Epithelial cell of esophagus (primary cell): Measurements from ENCODE around the gene AGPAT3.

Experiments
- DNase-seq: peaks from one replicate; pipeline ENCODE4 v3.0.0; 2010; ENCODE audit warnings: low read depth
- H3K4me3 ChIP-seq: 2 replicates; pipeline ENCODE4 v1.5.1; 2011; ENCODE audit warnings: mild to moderate bottlenecking, low read length, control low read depth
- TF ChIP-seq, protein P1 (sequence below): IDR thresholded peaks from 2 replicates; pipeline ENCODE4 v1.5.1; 2011; ENCODE audit warnings: low read depth, mild to moderate bottlenecking, low read length, control low read depth, inconsistent platforms; ENCODE audit not compliant: insufficient read depth; ENCODE audit errors: missing control alignments

Gene AGPAT3

DNA sequence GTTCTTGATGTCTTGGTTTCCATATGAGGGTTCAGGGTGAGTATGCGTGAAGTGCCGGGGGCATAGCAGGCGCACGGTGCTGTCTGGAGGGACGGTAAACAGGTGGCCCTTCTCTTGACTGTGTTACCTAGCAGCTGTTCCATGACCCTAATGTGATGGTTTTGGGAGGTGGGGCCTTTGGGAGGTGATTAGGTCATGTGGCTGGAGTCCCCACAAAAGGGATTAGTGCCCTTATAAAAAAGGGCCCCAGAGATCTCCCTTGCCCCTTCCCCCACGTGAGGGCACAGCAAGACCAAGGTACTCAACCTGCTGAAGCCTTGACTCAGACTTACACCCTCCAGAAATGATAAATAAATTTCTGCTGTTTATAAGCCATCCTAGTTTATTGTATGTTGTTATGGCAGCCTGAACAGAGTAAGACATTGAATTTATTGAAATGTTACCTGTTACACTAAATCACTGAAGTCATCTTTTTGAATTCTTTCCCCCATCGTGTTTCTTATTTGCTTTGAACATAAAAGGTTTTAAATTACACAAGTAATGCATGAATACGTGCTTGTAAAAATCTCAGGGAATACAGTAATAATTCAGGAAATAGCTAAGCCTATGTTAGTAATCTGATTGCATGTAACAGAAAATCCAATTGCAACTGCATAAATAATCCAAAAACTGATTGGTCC is 162.7 kb downstream of the AGPAT3 start:
- TF ChIP-seq, protein P1, sequence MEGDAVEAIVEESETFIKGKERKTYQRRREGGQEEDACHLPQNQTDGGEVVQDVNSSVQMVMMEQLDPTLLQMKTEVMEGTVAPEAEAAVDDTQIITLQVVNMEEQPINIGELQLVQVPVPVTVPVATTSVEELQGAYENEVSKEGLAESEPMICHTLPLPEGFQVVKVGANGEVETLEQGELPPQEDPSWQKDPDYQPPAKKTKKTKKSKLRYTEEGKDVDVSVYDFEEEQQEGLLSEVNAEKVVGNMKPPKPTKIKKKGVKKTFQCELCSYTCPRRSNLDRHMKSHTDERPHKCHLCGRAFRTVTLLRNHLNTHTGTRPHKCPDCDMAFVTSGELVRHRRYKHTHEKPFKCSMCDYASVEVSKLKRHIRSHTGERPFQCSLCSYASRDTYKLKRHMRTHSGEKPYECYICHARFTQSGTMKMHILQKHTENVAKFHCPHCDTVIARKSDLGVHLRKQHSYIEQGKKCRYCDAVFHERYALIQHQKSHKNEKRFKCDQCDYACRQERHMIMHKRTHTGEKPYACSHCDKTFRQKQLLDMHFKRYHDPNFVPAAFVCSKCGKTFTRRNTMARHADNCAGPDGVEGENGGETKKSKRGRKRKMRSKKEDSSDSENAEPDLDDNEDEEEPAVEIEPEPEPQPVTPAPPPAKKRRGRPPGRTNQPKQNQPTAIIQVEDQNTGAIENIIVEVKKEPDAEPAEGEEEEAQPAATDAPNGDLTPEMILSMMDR, result no peak
- no peak overlapping the region for H3K4me3 ChIP-seq
- no peak for DNase-seq

DNA sequence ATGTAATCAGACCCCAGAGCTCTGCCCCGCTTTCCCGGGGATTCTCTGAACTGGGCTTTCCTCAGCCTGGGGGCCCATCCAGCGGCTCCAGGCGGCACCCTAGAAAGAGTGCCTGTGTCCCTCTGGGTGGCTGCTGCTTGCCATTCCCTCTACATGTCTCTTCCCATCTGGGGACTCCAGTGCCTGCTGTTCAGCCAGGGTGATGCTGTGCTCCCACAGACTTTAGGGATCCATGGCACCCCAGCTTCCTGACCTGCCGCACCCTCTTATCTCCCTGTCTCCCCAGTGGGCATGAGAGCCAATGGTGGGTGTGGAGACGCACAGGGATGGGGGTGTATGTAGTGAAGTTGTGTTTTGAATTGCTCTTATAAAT is 163.2 kb downstream of the AGPAT3 start:
- TF ChIP-seq, protein P1, result no peak
- no peak for DNase-seq
- no peak overlapping the region for H3K4me3 ChIP-seq

DNA sequence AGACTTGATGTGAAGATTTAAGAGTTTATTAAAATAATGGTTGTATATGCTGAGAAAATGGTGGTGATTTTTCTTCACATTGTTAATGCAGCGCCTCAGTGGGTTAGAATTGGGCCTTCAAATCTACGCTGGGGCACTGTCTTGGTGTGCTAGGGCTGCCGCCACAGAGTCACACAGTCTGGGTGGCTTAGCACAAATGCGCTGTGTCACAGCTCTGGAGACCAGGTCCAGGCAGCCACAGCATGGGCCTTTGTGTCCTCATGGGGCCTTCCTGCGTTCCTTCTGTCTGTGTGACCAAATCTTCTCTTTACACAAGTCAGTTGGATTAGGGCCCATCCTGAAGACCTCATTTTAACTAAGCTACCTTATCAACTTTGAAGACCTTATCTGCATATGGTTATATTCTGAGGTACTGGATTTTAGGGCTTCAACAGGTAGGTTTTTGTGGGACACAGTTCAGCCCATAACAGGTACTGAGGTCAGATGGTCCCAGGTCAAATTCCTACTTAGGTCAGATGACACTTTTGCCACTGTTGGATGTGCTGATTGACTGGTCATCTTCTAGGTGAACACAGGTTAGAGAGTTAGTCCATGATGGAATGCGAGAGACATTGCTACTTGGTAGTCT is 164.6 kb downstream of the AGPAT3 start:
- DNase-seq, result no peak
- H3K4me3 ChIP-seq, result no peak overlapping the region
- TF ChIP-seq, protein P1, result no peak

DNA sequence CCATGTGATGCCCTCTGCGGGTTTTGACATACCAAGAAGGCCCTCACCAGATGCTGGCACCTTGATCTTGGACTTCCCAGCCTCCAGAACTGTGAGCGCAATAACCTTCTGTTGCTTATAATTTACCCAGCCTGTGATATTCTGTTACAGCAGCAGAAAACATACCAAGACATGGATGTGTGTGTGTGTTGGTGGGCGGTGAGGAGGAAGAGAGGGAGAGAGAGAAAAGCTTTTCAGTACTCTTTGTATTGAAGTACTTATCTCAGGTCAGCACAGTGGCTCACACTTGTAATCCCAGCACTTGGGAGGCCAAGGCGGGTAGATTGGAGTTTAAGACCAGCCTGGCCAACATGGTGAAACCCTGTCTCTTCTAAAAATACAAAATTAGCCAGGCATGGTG is 170.2 kb downstream of the AGPAT3 start:
- TF ChIP-seq, protein P1, result no peak
- DNase-seq, result no peak

More for the DNA sequence above, 170.2 kb downstream of the AGPAT3 start:
- H3K4me3 ChIP-seq, result no peak overlapping the region
